Glutamatergic neuron (in vitro differentiated cells): ENCODE results near the gene GALNT6. TPM values are rescaled to one million over a fixed set of nuclear protein-coding genes. Genes with fewer than 3 reads are reported as not detected.

Experiments used
- DNase-seq: peaks from one replicate; pipeline ENCODE4 v3.0.0; 2022
- H3K27ac Mint-ChIP-seq: one replicate; pipeline ENCODE4 v1.8.0; 2020; ENCODE audit warnings: mild to moderate bottlenecking, mixed read lengths, inconsistent platforms; ENCODE audit not compliant: unreplicated experiment
- H3K27me3 Mint-ChIP-seq: one replicate; pipeline ENCODE4 v1.8.0; 2020; ENCODE audit warnings: mild to moderate bottlenecking, moderate library complexity, mixed read lengths, inconsistent platforms; ENCODE audit not compliant: unreplicated experiment
- H3K36me3 Mint-ChIP-seq: one replicate; pipeline ENCODE4 v1.8.0; 2020; ENCODE audit warnings: mild to moderate bottlenecking, mixed read lengths, inconsistent platforms; ENCODE audit not compliant: unreplicated experiment
- H3K4me1 Mint-ChIP-seq: one replicate; pipeline ENCODE4 v1.8.0; 2020; ENCODE audit warnings: mild to moderate bottlenecking, low read depth, mixed read lengths, inconsistent platforms; ENCODE audit not compliant: unreplicated experiment
- H3K4me3 Mint-ChIP-seq: one replicate; pipeline ENCODE4 v1.8.0; 2020; ENCODE audit warnings: mild to moderate bottlenecking, mixed read lengths, inconsistent platforms; ENCODE audit not compliant: unreplicated experiment
- H3K9me3 Mint-ChIP-seq: one replicate; pipeline ENCODE4 v1.8.0; 2020; ENCODE audit warnings: mild to moderate bottlenecking, moderate library complexity, mixed read lengths, inconsistent platforms; ENCODE audit not compliant: unreplicated experiment
- CTCF ChIP-seq: fragments of 200-600 bp; sonication (generic); IDR thresholded peaks from one replicate; pipeline ENCODE4 v1.5.0; 2021; ENCODE audit not compliant: partially characterized antibody, unreplicated experiment
- total RNA-seq: library from RNA; stranded (reverse); fragmentation: NEBNext Ultra II Directional; extraction: Animal tissue kit (Norgen Biotek cat#: 25700); gene quantifications from one replicate; pipeline ENCODE4 v1.2.1, GENCODE V29; 2021; ENCODE audit not compliant: unreplicated experiment

GALNT6 gene
- total RNA-seq, 1 donor from 2014 or later, result 0.39 TPM

- Mint-ChIP-seq H3K27me3 (no peaks in the 10 kb centered on the region), H3K27ac (no peak overlapping the region), H3K4me3 (no peak overlapping the region), H3K36me3 (no peaks in the 10 kb centered on the region), H3K4me1 (peaks cover 6% of the 10 kb centered on the region), H3K9me3 (peaks cover 3% of the 10 kb centered on the region)
- TF ChIP-seq CTCF, result no peak
- no peak for DNase-seq
Measured at GRCh38 chr12:51383269-51383905, 7.8 kb downstream of the GALNT6 start.

GRCh38 chr12:51382173-51382572, 9.0 kb downstream of the GALNT6 start:
- Mint-ChIP-seq H3K27ac (no peak overlapping the region), H3K9me3 (peaks cover 4% of the 10 kb centered on the region), H3K4me3 (no peak overlapping the region), H3K4me1 (peaks cover 11% of the 10 kb centered on the region), H3K27me3 (peaks cover 3% of the 10 kb centered on the region), H3K36me3 (no peaks in the 10 kb centered on the region)
- TF ChIP-seq CTCF, result no peak
- no peak for DNase-seq

GRCh38 chr12:51381226-51382079, 9.8 kb downstream of the GALNT6 start:
- TF ChIP-seq CTCF, result no peak
- Mint-ChIP-seq H3K27me3 (peaks cover 3% of the 10 kb centered on the region), H3K36me3 (no peaks in the 10 kb centered on the region), H3K4me1 (peaks cover 11% of the 10 kb centered on the region), H3K27ac (no peak overlapping the region), H3K4me3 (no peak overlapping the region), H3K9me3 (peaks cover 4% of the 10 kb centered on the region)
- no peak for DNase-seq

GRCh38 chr12:51379571-51379970, 11.6 kb downstream of the GALNT6 start:
- no peak overlapping the region for H3K27ac Mint-ChIP-seq
- peaks cover 11% of the 10 kb centered on the region for H3K4me1 Mint-ChIP-seq
- DNase-seq, result no peak
- no peak overlapping the region for H3K4me3 Mint-ChIP-seq
- peaks cover 4% of the 10 kb centered on the region for H3K9me3 Mint-ChIP-seq
- H3K36me3 Mint-ChIP-seq, result no peaks in the 10 kb centered on the region
- H3K27me3 Mint-ChIP-seq, result peaks cover 3% of the 10 kb centered on the region
- no peak for TF ChIP-seq CTCF

GRCh38 chr12:51378749-51379148, 12.5 kb downstream of the GALNT6 start:
- Mint-ChIP-seq H3K27ac (no peak overlapping the region), H3K4me1 (peaks cover 11% of the 10 kb centered on the region), H3K9me3 (peaks cover 2% of the 10 kb centered on the region), H3K36me3 (no peaks in the 10 kb centered on the region), H3K27me3 (peaks cover 3% of the 10 kb centered on the region), H3K4me3 (no peak overlapping the region)
- DNase-seq, result no peak
- TF ChIP-seq CTCF, result no peak
